LoVo (cell line): ENCODE measurements around the gene FAR2.
"Not testable (repeated sequence)": the region's sequence is repeated elsewhere in the genome, so short reads cannot be mapped to it uniquely, and the experiment has no call there.

ENCODE experiments used
- DNase-seq: peaks from one replicate; pipeline ENCODE4 v3.0.0-alpha.2; 2016; ENCODE audit warnings: low spot score

The FAR2 gene

DNA sequence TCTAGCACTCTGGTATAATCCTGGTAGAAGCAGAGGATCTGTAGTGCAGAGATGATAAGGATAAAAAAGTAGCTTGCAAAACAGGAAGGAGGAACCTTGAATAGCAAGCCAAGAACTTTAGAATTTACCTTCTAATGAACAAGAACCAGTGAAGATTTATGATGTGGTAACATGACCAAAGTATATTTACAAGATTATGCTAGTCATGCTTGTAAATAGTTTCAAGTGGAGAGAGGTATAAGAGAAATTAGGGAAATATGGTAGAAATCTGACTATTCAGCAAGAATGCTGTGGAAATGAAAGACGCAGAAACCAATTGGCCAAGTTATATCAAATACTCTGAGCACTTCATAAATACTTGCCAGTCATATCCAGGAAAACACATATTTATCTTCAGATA, 184.1 kb downstream of the FAR2 start:
- no peak for DNase-seq

DNA sequence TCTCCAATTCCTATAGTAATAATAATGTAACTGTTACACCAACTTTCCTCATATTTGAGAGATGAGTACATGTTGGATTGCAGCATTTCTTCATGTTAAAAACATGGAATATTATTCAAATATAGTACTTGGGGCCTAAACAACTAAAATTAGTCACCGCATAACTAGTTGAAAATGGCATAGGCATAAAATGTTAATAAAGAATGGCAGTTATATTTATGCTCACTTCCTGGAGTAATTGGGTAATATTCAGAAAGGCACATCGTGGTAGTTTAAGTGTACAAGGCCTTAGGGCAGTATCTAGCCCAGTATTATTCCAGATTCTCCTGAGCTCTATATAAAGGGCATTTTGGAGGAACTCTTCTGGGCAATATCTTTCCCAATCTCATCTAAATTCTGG, 185.9 kb downstream of the FAR2 start:
- no peak for DNase-seq

DNA sequence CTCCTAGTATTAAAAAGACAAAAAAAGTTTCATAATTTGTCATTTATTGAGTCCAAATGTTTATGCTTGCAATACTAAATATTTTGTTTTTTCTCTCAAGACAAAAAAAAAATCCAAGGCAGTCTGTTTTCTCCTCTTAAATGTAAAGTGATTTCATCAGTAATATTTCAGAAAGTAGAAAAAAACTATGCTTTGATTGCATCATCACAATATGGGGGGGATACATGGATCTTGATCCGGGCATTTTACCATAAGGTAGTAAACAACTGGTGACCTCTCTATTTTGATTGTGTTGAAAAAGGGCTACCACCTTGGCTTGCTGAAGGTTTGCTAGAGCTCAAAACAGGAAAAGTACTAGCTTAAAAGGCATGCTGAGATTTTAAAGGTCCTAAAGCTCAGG, 188.2 kb downstream of the FAR2 start:
- no peak for DNase-seq

DNA sequence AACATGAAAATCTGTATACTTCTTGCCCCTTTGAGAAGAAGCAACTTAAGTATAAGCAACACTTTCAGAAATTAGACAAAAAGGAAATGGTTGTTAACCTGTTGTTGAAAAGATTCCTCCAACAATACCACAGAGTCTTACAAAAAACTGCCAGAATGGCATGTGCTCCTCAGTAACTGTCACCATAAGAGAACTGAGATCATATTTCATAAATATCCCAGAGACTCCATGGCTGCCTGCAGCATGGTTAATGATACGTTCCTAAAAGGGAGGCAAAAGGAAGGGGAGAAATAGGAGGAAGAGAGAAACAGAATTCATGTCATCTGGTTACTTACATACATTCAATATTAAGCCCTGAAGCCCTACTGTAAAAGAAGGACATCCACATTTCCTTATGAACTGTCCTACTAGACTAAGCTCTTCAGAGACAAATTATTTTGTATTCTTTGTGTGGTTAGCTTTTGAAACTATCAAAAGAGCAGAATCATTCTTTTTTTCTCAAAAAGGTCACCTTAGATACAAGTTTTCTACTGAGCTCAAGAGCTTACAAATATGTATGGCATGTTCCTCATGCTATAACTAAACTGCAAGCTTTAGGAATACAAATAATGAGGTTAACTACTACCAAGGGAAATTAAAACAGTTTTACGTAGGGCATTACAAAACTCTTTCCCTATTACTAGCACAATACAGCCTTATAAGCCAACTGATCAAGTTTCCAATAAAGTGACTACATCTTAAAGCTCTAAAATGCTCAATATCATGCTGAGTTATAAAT, 194.1 kb downstream of the FAR2 start:
- DNase-seq: no peak

DNA sequence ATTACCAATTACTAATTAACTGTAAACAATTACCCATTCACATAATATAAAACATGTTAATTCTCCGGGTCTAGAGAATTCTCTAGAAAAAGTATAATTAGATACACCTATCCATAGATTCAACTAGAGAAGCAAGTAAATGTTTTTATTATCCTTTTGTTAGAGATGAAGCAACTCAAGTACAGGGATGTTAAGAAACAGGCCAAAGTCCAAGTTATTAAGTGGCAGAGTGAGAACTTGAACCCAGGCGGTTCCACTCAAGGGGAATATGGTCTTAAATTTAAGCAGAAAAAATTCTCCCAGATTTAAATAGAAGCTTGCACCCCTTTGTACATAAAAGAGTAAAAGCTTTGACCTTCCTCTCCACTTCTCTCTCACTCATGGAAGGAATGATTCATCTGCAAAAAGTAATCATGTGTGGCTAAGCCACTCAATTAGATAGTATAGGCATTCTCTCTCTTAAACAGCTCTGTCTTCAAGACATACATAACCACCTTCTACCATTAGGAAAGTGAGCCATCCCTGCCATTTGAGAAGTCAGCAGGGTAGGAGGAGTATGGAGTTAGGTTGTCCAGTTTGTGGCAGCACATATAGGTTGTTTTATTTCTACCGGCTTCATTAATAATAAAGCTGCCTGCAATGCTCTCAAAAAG, 197.8 kb downstream of the FAR2 start:
- no peak for DNase-seq

DNA sequence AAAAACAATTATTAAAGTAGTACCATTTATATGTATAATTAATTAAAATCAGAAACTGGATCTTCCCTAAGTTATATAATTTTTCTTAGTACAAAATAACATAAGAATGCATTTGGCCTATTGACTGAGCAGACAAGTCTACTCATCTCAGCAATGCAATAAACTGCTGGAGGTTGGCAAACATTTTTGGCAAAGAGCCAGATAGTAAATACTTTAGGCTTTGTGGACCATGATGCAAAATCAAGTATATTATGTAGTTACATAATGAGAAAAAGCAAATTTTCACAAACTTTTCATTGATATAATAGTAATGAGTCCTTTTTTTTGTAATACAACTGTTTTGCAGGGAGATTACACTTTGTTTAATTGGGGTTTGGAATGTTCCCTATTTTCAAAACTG, 201.0 kb downstream of the FAR2 start:
- DNase-seq: peak; percentile 76

DNA sequence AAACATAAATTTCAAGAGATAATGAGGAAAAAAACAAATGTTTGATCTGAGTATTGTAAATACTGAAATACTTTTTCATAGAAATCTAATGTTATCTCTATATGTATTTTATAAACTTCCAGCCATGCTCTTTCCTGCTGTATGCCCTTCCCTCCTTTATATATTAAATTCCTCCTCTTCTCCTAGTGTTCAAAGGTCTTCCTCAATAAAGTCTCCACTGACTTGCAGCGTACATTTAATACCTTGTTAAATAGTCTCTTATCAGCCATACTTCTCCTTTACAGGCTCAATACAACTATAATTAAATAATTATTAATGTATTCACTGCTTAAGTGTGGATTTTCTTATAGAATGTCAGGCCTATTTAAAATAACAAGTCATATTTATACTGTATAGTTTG, 205.9 kb downstream of the FAR2 start:
- no peak for DNase-seq

DNA sequence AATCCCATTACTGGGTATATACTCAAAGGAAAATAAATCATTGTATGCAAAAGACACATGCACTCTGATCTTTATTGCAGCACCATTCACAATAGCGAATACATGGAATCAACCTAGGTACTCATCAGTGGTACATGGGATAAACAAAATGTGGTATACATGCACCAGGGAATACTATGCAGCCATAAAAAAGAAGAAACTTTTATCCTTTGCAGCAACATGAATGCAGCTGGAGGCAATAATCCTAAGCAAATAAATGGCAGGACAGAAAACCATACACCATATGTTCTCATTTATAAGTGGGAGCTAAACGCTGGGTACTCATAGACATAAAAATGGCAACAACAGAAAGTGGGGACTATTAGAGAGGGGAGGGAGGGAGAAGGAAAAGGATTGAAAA, 216.0 kb downstream of the FAR2 start:
- no peak for DNase-seq

DNA sequence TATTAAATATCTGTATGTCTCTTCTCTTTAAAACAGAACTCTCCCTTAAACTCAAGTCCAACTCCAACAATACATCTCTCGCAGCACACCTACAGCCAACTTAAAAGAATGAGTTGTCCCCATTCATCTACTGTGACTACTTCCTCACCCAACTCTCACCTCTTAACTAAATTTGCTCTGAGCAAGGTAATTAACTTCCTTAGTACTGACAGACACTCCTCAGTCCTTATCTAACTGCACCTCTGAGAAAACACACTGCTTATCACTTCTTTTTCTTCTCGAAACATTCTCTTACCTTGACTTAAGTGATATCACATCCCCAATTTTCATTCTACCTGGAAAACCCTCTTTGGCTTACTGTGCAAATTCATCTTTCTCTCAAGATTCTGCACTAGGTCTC, 224.9 kb downstream of the FAR2 start:
- no peak for DNase-seq

DNA sequence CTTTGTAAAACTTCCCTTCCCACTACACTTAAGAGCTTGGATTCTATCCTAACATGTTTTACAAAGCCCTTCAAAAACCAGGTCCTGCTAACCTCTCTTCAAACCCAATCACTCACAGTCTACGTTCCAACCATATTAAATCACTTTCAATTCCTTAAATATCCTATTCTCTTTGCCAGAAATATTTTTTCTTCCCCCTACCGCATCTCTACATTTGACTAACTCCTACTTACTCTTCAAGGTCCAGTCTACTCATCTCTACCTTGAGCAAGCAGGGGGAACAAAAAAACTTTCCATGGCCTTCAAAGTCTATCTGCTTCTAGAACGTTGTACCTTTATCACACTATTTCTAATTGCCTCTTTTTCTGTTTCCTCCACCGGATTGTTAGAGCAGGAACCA, 225.8 kb downstream of the FAR2 start:
- DNase-seq: no peak

DNA sequence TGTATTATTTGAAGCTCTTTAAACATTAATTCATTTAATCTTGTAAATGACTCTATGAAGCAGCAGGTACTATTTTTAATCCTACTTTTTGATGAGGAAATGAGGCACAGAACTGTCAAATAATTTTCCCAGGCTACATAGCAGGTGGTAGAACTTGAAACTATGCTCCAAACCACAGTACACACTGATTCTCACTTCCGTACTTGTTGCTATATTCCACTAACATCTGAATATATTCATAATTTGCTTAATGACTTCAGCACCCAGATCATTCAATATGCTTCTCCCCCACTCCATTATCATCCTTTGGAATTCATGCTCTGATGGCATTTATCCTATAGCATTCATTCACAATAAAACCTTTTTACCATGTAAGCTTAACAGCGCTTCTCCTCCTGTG, 227.0 kb downstream of the FAR2 start:
- no peak for DNase-seq

DNA sequence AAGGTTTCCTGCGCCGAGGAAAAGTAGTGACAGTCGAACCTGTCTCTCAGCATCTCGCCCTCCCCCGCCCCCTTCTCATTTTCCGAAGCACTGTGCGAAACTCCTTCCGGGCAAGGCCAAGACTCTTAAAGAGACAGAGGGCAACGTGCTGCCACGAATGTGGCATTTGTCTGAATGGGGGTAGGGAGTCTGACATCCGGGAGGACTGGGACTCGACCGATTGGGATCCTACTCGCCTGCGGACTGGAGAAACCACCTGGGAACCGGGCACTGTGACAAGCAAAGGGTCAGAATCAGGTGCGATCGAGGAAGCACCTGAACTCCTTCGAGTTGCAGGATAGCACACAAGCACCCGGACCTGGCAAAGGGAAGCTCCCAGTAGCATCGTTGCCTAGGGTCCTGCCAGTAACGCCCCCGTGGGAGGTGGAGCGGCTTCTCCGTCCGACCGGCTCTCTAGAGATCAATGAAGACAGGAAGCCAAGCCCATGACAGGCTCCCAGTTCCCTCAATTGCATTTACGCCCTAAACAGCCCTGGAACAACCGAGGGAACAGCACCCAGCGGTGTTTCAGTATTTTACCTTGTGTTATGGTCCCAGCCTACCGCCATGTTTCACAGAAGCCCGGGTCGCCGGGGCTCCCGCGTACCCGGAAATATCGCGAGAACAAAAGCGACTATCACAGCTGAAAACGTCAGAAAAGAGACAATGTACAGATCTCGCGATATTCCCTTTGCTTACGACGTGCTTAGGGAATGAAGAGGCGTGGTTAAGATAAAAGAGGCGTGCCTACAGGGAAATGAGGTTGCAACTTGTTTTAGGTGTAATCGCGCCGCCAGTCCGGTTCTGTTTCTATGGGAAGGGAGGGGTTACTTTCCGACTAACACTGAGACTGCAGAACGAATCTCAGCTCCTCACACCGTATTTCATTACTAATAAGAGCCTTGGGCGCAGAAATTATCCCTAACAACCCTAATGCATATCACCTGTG, 231.8 kb downstream of the FAR2 start, which contains the start of gene ERGIC2:
Gene ERGIC2 (minus strand): TSS at position 637 of the 988 bp plus-strand sequence. CDS start 9,539 bp downstream, outside the sequence.
- peak; percentile 100 for DNase-seq

DNA sequence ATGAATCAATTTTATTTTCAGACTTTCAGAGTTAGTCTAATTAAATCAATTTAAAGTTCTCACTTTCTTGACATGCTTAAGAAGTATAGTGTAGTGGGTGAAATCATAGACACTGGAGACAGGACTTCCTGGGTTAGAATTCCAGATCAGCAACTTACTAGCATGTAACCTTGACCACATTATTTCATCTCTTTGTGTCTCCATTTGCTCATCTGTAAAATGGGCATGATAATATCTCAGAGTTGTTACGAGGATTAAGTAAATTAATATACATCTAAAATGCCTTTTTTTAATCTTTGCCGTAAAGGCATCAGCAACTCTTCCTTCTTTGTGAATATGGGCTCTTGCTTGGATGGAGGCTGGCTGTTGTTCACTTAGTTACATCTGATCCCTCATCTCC, 233.2 kb downstream of the FAR2 start:
- DNase-seq: no peak

DNA sequence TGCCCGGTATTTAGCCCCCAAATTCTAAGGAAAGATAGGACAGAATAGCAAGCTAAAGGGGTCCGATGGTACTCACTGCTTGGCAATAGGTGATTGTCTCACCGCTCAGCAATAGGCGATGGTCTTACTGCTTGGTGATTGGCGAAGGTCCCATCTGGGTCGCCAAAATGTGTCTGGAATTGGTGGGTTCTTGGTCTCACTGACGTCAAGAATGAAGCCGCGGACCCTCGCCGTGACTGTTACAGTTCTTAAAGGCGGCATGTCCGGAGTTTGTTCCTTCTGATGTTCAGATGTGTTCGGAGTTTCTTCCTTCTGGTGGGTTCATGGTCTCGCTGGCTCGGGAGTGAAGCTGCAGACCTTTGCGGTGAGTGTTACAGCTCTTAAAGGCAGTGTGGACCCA, 236.1 kb downstream of the FAR2 start:
- DNase-seq: not testable (repeated sequence)
